Measurements from ENCODE around the gene NDUFB10. TPM values are rescaled to one million over a fixed set of nuclear protein-coding genes. Genes with fewer than 3 reads are reported as not detected.

NDUFB10 gene
- total and polyA plus RNA-seq, 3 donors from 2014 or later, result 127 to 211 (median 186) TPM

- no peak for DNase-seq
- no peaks in the 10 kb centered on the region for H3K27me3 ChIP-seq
- 34 to 48% methylated on average over 12 to 15 of the region's 15 CpGs for WGBS, 2 donors
- intact Hi-C loops (cut with DNase I; ENCODE audit: low total_unique reads), result no loop called here
- H3K9me3 ChIP-seq, result no peaks in the 10 kb centered on the region
- H3K27ac ChIP-seq, result no peak overlapping the region
- H3K36me3 ChIP-seq (ENCODE audit: low read depth, missing control alignments), result no peaks in the 10 kb centered on the region
- H3K4me3 ChIP-seq, result no peak overlapping the region
- H3K4me1 ChIP-seq, result peaks cover 47% of the 10 kb centered on the region
- TF ChIP-seq CTCF (IDR thresholded peaks at IDR 0.05), result no peak
- no peak for TF ChIP-seq POLR2A (IDR thresholded peaks at IDR 0.05)
Observed at GRCh38 chr16:2008009-2008526, 48.7 kb downstream of the NDUFB10 start.

GRCh38 chr16:2008631-2009163 is 49.4 kb downstream of the NDUFB10 start:
- H3K4me1 ChIP-seq, result peaks cover 44% of the 10 kb centered on the region

GRCh38 chr16:2009164-2009711 is 49.9 kb downstream of the NDUFB10 start:
- DNase-seq, result no peak
- H3K4me3 ChIP-seq, result peak overlapping the region; percentile 80 to 83
- 2% methylated on average over 32 of the region's 55 CpGs; no CpG with 5 or more reads in 1 of the 2 donors for WGBS, 2 donors
- TF ChIP-seq POLR2A (IDR thresholded peaks at IDR 0.05), result no peak
- TF ChIP-seq CTCF (IDR thresholded peaks at IDR 0.05), result no peak
- peaks cover 39% of the 10 kb centered on the region for H3K4me1 ChIP-seq
- H3K36me3 ChIP-seq (ENCODE audit: low read depth, missing control alignments), result no peaks in the 10 kb centered on the region
- no peaks in the 10 kb centered on the region for H3K27me3 ChIP-seq
- peak overlapping the region in 1 of 2 donors; percentile 72 for H3K27ac ChIP-seq
- intact Hi-C loops (cut with DNase I; ENCODE audit: low total_unique reads), result no loop called here
- H3K9me3 ChIP-seq, result no peaks in the 10 kb centered on the region

More at GRCh38 chr16:2008631-2009163, 49.4 kb downstream of the NDUFB10 start:
- no peak for DNase-seq
- Histone ChIP-seq H3K9me3 (no peaks in the 10 kb centered on the region), H3K36me3 (ENCODE audit: low read depth, missing control alignments) (no peaks in the 10 kb centered on the region), H3K27me3 (no peaks in the 10 kb centered on the region), H3K4me3 (peak overlapping the region; percentile 80 to 83), H3K27ac (peak overlapping the region in 1 of 2 donors; percentile 72)
- WGBS, 2 donors, result 2 to 5% methylated on average over 17 to 23 of the region's 23 CpGs
- TF ChIP-seq POLR2A (IDR thresholded peaks at IDR 0.05) (no peak), CTCF (IDR thresholded peaks at IDR 0.05) (no peak)
- intact Hi-C loops (cut with DNase I; ENCODE audit: low total_unique reads), result no loop called here

GRCh38 chr16:2009791-2010510 is 50.6 kb downstream of the NDUFB10 start, which contains the start of gene ZNF598:
TSS of gene ZNF598 (minus strand) at chr16:2009821.
- H3K9me3 ChIP-seq, result no peaks in the 10 kb centered on the region
- H3K4me3 ChIP-seq, result peak within 1 kb of the TSS; percentile 80 to 83
- H3K27ac ChIP-seq, result peak within 1 kb of the TSS; percentile 51 to 86
- H3K4me1 ChIP-seq, result peaks cover 32% of the 10 kb centered on the region
- TF ChIP-seq POLR2A (IDR thresholded peaks at IDR 0.05) (peak; percentile 20), CTCF (IDR thresholded peaks at IDR 0.05) (no peak)
- peak; percentile 87 for DNase-seq
- H3K36me3 ChIP-seq (ENCODE audit: low read depth, missing control alignments), result no peaks in the 10 kb centered on the region
- no peaks in the 10 kb centered on the region for H3K27me3 ChIP-seq
- WGBS, 2 donors, result 2% methylated on average over 21 to 49 of the region's 52 CpGs
- intact Hi-C loops (cut with DNase I; ENCODE audit: low total_unique reads), result no loop called here

Small RNA genes within 50 kb of the gene (small RNA-seq; reads per million reads assigned to genes)
- gene AC005363.2, result 0 reads per million in 2 donors
- gene SNORA10, result 0 reads per million in 2 donors
- 0 reads per million in 2 donors for gene SNORA64

Other genes with a start within 250 kb of the NDUFB10 start
- 100 to 1,000 TPM; 100 to 119 TPM for gene NME3, start 188.0 kb upstream of the NDUFB10 start, total RNA-seq
- 29.3 TPM for gene NME3, start 188.0 kb upstream of the NDUFB10 start, polyA plus RNA-seq (ENCODE audit: insufficient read depth, low read depth, low replicate concordance)
- 10 to 100 TPM; 20.3 to 34.2 TPM for gene EME2, start 186.7 kb upstream of the NDUFB10 start, total RNA-seq
- 12.5 TPM for gene EME2, start 186.7 kb upstream of the NDUFB10 start, polyA plus RNA-seq (ENCODE audit: insufficient read depth, low read depth, low replicate concordance)
- 10 to 100 TPM; 66.5 to 81.6 TPM for gene MRPS34, start 186.4 kb upstream of the NDUFB10 start, total RNA-seq
- 49.2 TPM for gene MRPS34, start 186.4 kb upstream of the NDUFB10 start, polyA plus RNA-seq (ENCODE audit: insufficient read depth, low read depth, low replicate concordance)
- 100 to 1,000 TPM; 111 to 114 TPM for gene SPSB3, start 177.0 kb upstream of the NDUFB10 start, total RNA-seq
- gene SPSB3, start 177.0 kb upstream of the NDUFB10 start, polyA plus RNA-seq (ENCODE audit: insufficient read depth, low read depth, low replicate concordance), result 43.8 TPM
- gene NUBP2, start 176.6 kb upstream of the NDUFB10 start, total RNA-seq, result 10 to 100 TPM; 81.5 to 90.8 TPM
- 49.8 TPM for gene NUBP2, start 176.6 kb upstream of the NDUFB10 start, polyA plus RNA-seq (ENCODE audit: insufficient read depth, low read depth, low replicate concordance)
- gene IGFALS, start 165.8 kb upstream of the NDUFB10 start, total RNA-seq, result 1 to 10 TPM; 3.2 to 6.7 TPM
- 0.38 TPM for gene IGFALS, start 165.8 kb upstream of the NDUFB10 start, polyA plus RNA-seq (ENCODE audit: insufficient read depth, low read depth, low replicate concordance)
- 100 to 1,000 TPM; 163 to 176 TPM for gene HAGH, start 132.7 kb upstream of the NDUFB10 start, total RNA-seq
- gene HAGH, start 132.7 kb upstream of the NDUFB10 start, polyA plus RNA-seq (ENCODE audit: insufficient read depth, low read depth, low replicate concordance), result 266 TPM
- gene FAHD1, start 132.3 kb upstream of the NDUFB10 start, total RNA-seq, result 10 to 100 TPM; 57.5 to 65.8 TPM
- 20.6 TPM for gene FAHD1, start 132.3 kb upstream of the NDUFB10 start, polyA plus RNA-seq (ENCODE audit: insufficient read depth, low read depth, low replicate concordance)
- 10 to 100 TPM; 34.6 to 53.9 TPM for gene MEIOB, start 87.4 kb upstream of the NDUFB10 start, total RNA-seq
- 53.8 TPM for gene MEIOB, start 87.4 kb upstream of the NDUFB10 start, polyA plus RNA-seq (ENCODE audit: insufficient read depth, low read depth, low replicate concordance)
- 1 to 10 TPM in 1 of 2 donors, under 1 TPM in 1; 0.94 to 1.6 TPM for gene HS3ST6, start 41.1 kb upstream of the NDUFB10 start, total RNA-seq
- gene HS3ST6, start 41.1 kb upstream of the NDUFB10 start, polyA plus RNA-seq (ENCODE audit: insufficient read depth, low read depth, low replicate concordance), result 0.34 TPM
- gene MSRB1, start 16.3 kb upstream of the NDUFB10 start, total RNA-seq, result 10 to 100 TPM; 17.5 to 19.8 TPM
- gene MSRB1, start 16.3 kb upstream of the NDUFB10 start, polyA plus RNA-seq (ENCODE audit: insufficient read depth, low read depth, low replicate concordance), result 35.2 TPM
- 1 to 10 TPM; 7.3 to 9.8 TPM for gene RPL3L, start 4.8 kb upstream of the NDUFB10 start, total RNA-seq
- gene RPL3L, start 4.8 kb upstream of the NDUFB10 start, polyA plus RNA-seq (ENCODE audit: insufficient read depth, low read depth, low replicate concordance), result 10.4 TPM
- gene RPS2, start 5.3 kb downstream of the NDUFB10 start, total RNA-seq, result 1,000 to 10,000 TPM in 1 of 2 donors, 100 to 1,000 TPM in 1; 744 to 1,779 TPM
- gene RPS2, start 5.3 kb downstream of the NDUFB10 start, polyA plus RNA-seq (ENCODE audit: insufficient read depth, low read depth, low replicate concordance), result 1,272 TPM
- 100 to 1,000 TPM in 1 of 2 donors, 10 to 100 TPM in 1; 86.7 to 210 TPM for gene RNF151, start 7.3 kb downstream of the NDUFB10 start, total RNA-seq
- gene RNF151, start 7.3 kb downstream of the NDUFB10 start, polyA plus RNA-seq (ENCODE audit: insufficient read depth, low read depth, low replicate concordance), result 153 TPM
- 100 to 1,000 TPM in 1 of 2 donors, 10 to 100 TPM in 1; 83.4 to 109 TPM for gene TBL3, start 12.5 kb downstream of the NDUFB10 start, total RNA-seq
- 77.1 TPM for gene TBL3, start 12.5 kb downstream of the NDUFB10 start, polyA plus RNA-seq (ENCODE audit: insufficient read depth, low read depth, low replicate concordance)
- 1 to 10 TPM; 4.8 to 7.6 TPM for gene NOXO1, start 21.9 kb downstream of the NDUFB10 start, total RNA-seq
- 3.7 TPM for gene NOXO1, start 21.9 kb downstream of the NDUFB10 start, polyA plus RNA-seq (ENCODE audit: insufficient read depth, low read depth, low replicate concordance)
- gene GFER, start 24.7 kb downstream of the NDUFB10 start, total RNA-seq, result 10 to 100 TPM; 25.7 to 25.8 TPM
- 40.0 TPM for gene GFER, start 24.7 kb downstream of the NDUFB10 start, polyA plus RNA-seq (ENCODE audit: insufficient read depth, low read depth, low replicate concordance)
- 10 to 100 TPM; 20.9 to 33.5 TPM for gene SYNGR3, start 30.4 kb downstream of the NDUFB10 start, total RNA-seq
- 10.0 TPM for gene SYNGR3, start 30.4 kb downstream of the NDUFB10 start, polyA plus RNA-seq (ENCODE audit: insufficient read depth, low read depth, low replicate concordance)
- 10 to 100 TPM; 80.4 to 94.6 TPM for gene ZNF598, start 50.3 kb downstream of the NDUFB10 start, total RNA-seq
- gene ZNF598, start 50.3 kb downstream of the NDUFB10 start, polyA plus RNA-seq (ENCODE audit: insufficient read depth, low read depth, low replicate concordance), result 46.3 TPM
- gene NPW, start 60.2 kb downstream of the NDUFB10 start, total RNA-seq, result 1 to 10 TPM; 7.3 to 8.2 TPM
- gene NPW, start 60.2 kb downstream of the NDUFB10 start, polyA plus RNA-seq (ENCODE audit: insufficient read depth, low read depth, low replicate concordance), result 3.9 TPM
- gene NHERF2, start 67.4 kb downstream of the NDUFB10 start, total RNA-seq, result 10 to 100 TPM; 54.1 to 59.9 TPM
- gene NHERF2, start 67.4 kb downstream of the NDUFB10 start, polyA plus RNA-seq (ENCODE audit: insufficient read depth, low read depth, low replicate concordance), result 50.6 TPM
- gene NTHL1, start 88.3 kb downstream of the NDUFB10 start, total RNA-seq, result 10 to 100 TPM; 24.6 to 35.6 TPM
- gene NTHL1, start 88.3 kb downstream of the NDUFB10 start, polyA plus RNA-seq (ENCODE audit: insufficient read depth, low read depth, low replicate concordance), result 18.0 TPM
- 100 to 1,000 TPM; 222 to 271 TPM for gene TSC2, start 88.4 kb downstream of the NDUFB10 start, total RNA-seq
- 136 TPM for gene TSC2, start 88.4 kb downstream of the NDUFB10 start, polyA plus RNA-seq (ENCODE audit: insufficient read depth, low read depth, low replicate concordance)
- 100 to 1,000 TPM; 323 to 337 TPM for gene PKD1, start 176.4 kb downstream of the NDUFB10 start, total RNA-seq
- 83.4 TPM for gene PKD1, start 176.4 kb downstream of the NDUFB10 start, polyA plus RNA-seq (ENCODE audit: insufficient read depth, low read depth, low replicate concordance)
- gene RAB26, start 189.1 kb downstream of the NDUFB10 start, total RNA-seq, result 1 to 10 TPM; 3.2 to 3.6 TPM
- 1.5 TPM for gene RAB26, start 189.1 kb downstream of the NDUFB10 start, polyA plus RNA-seq (ENCODE audit: insufficient read depth, low read depth, low replicate concordance)
- gene TRAF7, start 196.2 kb downstream of the NDUFB10 start, total RNA-seq, result 10 to 100 TPM; 36.0 to 46.1 TPM
- gene TRAF7, start 196.2 kb downstream of the NDUFB10 start, polyA plus RNA-seq (ENCODE audit: insufficient read depth, low read depth, low replicate concordance), result 44.6 TPM
- 100 to 1,000 TPM in 1 of 2 donors, 1 to 10 TPM in 1; 6.4 to 159 TPM for gene CASKIN1, start 237.1 kb downstream of the NDUFB10 start, total RNA-seq
- 2.1 TPM for gene CASKIN1, start 237.1 kb downstream of the NDUFB10 start, polyA plus RNA-seq (ENCODE audit: insufficient read depth, low read depth, low replicate concordance)
- gene MLST8, start 245.9 kb downstream of the NDUFB10 start, total RNA-seq, result 100 to 1,000 TPM in 1 of 2 donors, 10 to 100 TPM in 1; 95.4 to 113 TPM
- 89.0 TPM for gene MLST8, start 245.9 kb downstream of the NDUFB10 start, polyA plus RNA-seq (ENCODE audit: insufficient read depth, low read depth, low replicate concordance)

Data from testis (tissue), 3 donors.